AG09319 (cell line): ENCODE data around the gene NCEH1.
"Not testable (repeated sequence)": the region's sequence is repeated elsewhere in the genome, so short reads cannot be mapped to it uniquely, and the experiment has no call there.

Experiments used
- DNase-seq: peaks from one replicate; pipeline ENCODE4 v3.0.0-alpha.2; 2010; ENCODE audit warnings: low read depth; ENCODE audit errors: extremely low read depth
- TF ChIP-seq, protein P1 (sequence below): IDR thresholded peaks from 2 replicates; pipeline ENCODE4 v1.5.1; 2011; ENCODE audit warnings: low read depth, mild to moderate bottlenecking, inconsistent platforms, low read length, moderate library complexity

Gene NCEH1, protein sequence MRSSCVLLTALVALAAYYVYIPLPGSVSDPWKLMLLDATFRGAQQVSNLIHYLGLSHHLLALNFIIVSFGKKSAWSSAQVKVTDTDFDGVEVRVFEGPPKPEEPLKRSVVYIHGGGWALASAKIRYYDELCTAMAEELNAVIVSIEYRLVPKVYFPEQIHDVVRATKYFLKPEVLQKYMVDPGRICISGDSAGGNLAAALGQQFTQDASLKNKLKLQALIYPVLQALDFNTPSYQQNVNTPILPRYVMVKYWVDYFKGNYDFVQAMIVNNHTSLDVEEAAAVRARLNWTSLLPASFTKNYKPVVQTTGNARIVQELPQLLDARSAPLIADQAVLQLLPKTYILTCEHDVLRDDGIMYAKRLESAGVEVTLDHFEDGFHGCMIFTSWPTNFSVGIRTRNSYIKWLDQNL

DNA sequence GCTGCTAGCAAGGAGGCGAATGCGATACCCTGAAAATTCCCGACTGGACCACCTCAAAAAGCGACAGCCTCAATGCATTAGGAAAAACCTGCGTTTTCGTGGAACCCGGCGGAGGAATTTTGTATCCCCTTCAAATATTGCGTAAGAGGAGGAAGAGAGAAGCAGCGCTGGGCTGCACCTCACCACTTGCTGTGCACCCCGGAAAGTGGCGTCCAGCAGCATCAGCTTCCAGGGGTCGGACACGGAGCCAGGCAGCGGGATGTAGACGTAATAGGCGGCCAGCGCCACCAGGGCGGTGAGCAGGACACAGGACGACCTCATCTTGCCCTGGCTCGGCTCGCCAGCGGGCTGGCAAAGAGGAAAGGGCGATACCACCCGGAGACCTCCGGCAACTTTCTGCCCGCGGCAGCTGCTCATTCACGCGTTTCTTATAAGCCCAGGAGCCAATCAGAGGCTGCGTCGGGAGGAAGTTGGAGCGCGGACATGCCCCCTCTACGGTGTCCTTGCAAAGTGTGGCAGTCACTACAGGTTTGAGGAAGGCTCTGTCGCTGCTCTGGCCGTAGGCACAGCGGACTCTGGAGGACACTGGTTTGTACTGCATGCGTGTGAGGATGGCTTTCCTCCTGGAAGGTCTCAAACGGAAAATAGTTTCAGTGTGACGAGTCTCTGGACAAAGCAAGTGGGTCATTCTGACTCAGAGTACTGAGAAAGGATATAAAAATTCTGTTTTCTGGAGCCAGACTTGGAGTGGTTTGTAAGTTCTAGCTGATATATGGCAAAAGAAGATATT is at the start of gene NCEH1:
Gene NCEH1, minus strand, starts transcription at position 404 of the 790 bp plus-strand sequence. Its CDS starts 83 bp downstream, at position 321.
- TF ChIP-seq, protein P1, sequence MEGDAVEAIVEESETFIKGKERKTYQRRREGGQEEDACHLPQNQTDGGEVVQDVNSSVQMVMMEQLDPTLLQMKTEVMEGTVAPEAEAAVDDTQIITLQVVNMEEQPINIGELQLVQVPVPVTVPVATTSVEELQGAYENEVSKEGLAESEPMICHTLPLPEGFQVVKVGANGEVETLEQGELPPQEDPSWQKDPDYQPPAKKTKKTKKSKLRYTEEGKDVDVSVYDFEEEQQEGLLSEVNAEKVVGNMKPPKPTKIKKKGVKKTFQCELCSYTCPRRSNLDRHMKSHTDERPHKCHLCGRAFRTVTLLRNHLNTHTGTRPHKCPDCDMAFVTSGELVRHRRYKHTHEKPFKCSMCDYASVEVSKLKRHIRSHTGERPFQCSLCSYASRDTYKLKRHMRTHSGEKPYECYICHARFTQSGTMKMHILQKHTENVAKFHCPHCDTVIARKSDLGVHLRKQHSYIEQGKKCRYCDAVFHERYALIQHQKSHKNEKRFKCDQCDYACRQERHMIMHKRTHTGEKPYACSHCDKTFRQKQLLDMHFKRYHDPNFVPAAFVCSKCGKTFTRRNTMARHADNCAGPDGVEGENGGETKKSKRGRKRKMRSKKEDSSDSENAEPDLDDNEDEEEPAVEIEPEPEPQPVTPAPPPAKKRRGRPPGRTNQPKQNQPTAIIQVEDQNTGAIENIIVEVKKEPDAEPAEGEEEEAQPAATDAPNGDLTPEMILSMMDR, result peak; percentile 83
- peak; percentile 94 for DNase-seq

- not testable (repeated sequence) for DNase-seq
These were observed 49.5 kb upstream of the NCEH1 start for GRCh38 chr3:172760416-172760815.

DNA sequence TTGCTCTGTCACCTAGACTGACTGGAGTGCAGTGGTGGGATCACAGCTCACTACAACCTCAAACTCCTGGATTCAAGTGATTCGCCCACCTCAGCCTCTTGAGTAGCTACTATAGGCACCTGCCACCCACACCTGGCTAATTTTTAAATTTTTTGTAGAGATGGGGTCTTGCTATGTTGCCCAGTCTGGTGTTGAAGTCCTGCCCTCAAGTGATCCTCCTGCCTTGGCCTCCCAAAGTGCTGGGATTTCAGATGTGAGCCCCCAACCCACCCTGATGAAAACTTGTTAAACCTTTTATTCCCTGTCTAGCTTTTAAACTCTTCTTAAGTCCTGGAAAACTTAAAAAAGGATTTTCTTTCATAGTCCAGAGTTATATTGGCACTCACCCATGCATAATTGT is 42.3 kb upstream of the NCEH1 start:
- no peak for DNase-seq
- TF ChIP-seq, protein P1, result no peak

DNA sequence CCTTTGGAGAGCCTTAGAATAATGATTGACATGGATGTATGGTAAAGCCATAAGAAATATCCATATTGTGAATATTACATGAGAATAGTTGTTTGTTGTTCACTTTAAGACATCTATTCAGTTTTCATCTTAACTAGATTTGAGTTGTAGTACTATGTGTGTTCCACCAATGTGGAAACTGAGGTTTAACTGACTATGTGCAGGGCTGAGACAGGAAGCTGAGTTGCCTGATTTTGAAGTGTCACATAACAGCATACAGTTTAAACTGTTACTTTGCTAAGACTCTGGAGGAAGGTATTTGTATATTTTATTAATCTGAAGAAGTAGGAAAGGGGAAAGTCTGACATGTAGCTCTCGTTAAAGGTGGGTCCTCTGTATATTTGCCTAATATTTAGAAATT is 41.8 kb upstream of the NCEH1 start:
- TF ChIP-seq, protein P1, result no peak
- no peak for DNase-seq

- TF ChIP-seq, protein P1, result no peak
- no peak for DNase-seq
These were observed 40.4 kb upstream of the NCEH1 start for GRCh38 chr3:172751175-172751704.

GRCh38 chr3:172750368-172751174 is 39.7 kb upstream of the NCEH1 start, which contains the start of gene ECT2:
Gene ECT2, plus strand, starts transcription at chr3:172750726. Its CDS starts 3,805 bp downstream, at chr3:172754531.
- TF ChIP-seq, protein P1, result peak; percentile 77
- DNase-seq, result peak; percentile 99

- DNase-seq, result no peak
- TF ChIP-seq, protein P1, result no peak
These were observed 39.2 kb upstream of the NCEH1 start for GRCh38 chr3:172750069-172750367.
